HG02623 (cell line): Measurements from ENCODE around the gene SLC49A3.
"Not testable (repeated sequence)": the region's sequence is repeated elsewhere in the genome, so short reads cannot be mapped to it uniquely, and the experiment has no call there.

ENCODE experiments used
- ATAC-seq: cut with Tn5 transposase; IDR thresholded peaks from one replicate; pipeline ENCODE4 v1.9.1; 2021; ENCODE audit warnings: moderate library complexity; ENCODE audit not compliant: unreplicated experiment

SLC49A3 gene

DNA sequence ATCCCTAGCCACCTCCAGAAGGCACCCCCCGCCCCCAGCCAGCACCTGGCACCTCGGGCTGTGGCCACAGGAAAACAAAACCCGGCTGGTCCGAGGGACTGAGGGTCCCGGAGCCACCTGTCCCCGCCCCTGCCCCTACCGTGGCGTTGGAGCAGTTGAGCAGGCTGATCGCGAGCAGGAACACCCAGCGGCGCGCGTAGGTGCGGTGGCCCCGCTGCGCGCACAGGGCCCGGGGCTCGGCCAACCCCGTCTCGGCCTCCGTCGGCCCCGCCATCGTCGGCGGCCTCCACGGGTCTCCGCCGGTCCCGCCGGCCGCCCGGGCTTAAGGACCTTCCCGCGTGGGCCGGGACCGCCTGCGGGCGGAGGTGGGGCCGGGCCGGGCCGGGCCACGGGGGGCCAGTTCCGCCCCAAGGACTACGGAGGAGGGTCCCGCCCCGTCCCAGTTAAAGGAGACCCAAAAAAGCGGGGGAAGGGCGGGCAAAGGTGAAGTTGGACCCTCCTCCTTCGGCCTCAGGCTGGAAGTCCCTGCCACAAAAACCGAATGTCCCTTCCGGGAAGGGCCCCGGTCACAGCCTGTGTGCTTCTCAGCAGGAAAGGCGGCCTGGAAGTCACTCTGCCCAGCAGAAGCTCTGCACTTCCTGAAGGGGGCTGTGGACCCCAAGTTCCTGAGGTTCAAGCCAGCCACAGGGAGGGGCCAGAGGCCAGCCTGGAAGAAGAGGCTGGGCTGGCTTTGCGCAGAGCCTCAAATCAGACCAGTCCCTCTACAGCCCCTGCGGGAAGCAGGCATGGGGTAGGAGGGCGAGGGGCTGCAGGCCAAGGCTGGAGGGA, at the start of gene SLC49A3:
Gene SLC49A3, minus strand, starts transcription at position 298 of the 828 bp plus-strand sequence. Its CDS starts 24 bp downstream, at position 274.
- no peak for ATAC-seq

DNA sequence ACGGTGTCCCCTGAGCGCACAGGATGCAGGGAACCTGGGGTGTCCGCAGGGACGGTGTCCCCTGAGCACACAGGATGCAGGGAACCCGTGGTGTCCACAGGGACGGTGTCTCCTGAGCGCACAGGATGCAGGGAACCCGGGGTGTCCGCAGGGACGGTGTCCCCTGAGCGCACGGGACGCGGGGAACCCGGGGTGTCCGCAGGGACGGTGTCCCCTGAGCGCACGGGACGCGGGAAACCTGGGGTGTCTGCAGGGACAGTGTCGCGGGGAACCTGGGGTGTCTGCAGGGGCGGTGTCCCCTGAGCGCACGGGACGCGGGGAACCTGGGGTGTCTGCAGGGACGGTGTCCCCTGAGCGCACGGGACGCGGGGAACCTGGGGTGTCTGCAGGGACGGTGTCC, 47.6 kb upstream of the SLC49A3 start:
- not testable (repeated sequence) for ATAC-seq

DNA sequence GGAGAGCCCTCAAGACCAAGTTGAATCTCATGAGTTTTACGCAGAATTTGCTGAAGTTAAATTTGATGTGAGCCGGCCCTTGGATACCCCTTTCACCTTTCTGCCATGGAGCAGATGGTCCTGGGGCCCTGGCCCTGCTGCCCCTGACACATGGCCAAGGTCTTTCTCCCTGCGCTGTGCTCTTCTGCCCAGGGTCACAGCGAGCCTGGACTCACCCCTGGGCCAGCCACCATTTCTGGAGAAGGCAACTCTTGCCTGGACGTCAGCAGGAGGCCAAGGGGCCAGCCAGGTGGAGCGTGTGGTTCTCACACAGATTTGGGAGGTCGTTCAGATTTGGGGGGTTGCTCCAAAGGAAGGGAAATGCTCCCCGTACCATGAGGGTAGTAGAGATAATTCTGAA, 46.6 kb upstream of the SLC49A3 start:
- no peak for ATAC-seq

- no peak for ATAC-seq
These were observed 46.0 kb upstream of the SLC49A3 start for GRCh38 chr4:734951-735350.

- ATAC-seq: no peak
These were observed 45.1 kb upstream of the SLC49A3 start for GRCh38 chr4:734075-734474.

- no peak for ATAC-seq
These were observed 44.7 kb upstream of the SLC49A3 start for GRCh38 chr4:733631-733980.

GRCh38 chr4:732911-733630, 44.1 kb upstream of the SLC49A3 start:
- no peak for ATAC-seq

GRCh38 chr4:732486-732885, 43.5 kb upstream of the SLC49A3 start:
- ATAC-seq: no peak

DNA sequence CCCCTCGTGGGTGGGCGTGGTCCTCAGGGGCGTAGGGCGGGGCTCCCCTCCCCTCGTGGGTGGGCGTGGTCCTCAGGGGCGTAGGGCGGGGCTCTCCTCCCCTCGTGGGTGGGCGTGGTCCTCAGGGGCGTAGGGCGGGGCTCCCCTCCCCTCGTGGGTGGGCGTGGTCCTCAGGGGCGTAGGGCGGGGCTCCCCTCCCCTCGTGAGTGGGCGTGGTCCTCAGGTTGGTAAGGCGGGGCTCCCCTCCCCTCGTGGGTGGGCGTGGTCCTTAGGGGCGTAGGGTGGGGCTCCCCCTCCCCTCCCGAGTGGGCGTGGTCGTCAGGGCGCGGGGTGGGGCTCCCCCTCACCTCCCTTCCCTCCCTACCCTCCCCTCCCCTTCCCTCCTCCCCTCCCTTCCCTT, 43.0 kb upstream of the SLC49A3 start:
- not testable (repeated sequence) for ATAC-seq

- not testable (repeated sequence) for ATAC-seq
These were observed 42.3 kb upstream of the SLC49A3 start for GRCh38 chr4:730946-731904.

- no peak for ATAC-seq
These were observed 41.6 kb upstream of the SLC49A3 start for GRCh38 chr4:730511-730910.

GRCh38 chr4:729336-730315, 40.7 kb upstream of the SLC49A3 start:
- ATAC-seq: no peak

DNA sequence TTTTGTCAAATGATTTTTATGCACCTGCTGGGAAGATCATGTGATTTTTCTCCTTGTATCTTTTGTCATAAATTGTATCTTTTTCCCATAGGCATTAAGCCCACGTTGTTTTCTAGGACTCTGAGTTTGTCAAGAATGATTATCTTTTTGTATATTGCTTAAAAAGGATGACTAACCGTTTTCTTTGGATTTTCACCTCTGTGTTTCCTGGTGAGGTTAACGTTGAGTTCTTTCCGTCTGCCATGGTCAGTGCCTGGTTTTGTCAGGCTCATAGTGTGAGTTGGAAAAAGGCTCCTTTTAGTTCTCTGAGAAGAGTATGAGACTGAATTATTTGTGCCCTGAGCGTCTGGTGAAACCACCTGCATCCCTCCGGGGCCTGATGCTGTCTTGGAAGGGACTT, 38.6 kb upstream of the SLC49A3 start:
- no peak for ATAC-seq

- ATAC-seq: no peak
These were observed 37.9 kb upstream of the SLC49A3 start for GRCh38 chr4:726838-727237.

DNA sequence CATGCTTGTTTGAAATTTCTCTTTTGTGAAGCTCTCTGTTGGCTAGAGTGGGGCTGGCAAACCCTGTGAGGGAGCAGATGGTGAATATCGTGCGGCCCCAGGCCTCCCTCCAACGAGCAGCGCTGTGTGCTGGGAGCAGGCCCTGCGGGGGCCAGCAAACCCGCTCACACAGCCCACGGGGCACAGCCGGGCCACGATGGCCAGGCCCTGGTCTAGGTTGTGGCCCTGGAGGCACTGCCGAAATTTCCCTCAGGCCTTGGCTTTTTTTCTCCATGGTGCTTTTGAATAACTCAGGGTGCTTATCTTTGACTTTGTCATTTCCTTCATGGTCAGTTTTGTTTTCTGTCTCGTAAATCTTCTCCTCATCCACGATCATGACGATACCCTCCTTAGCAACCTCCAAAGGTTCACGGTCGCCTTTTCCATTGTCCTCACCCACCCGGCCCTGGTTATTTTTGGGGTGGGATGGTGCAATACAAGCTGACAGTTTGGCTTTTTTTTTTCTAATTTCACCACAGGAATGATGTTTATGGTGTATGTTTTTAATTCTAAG, 37.4 kb upstream of the SLC49A3 start:
- no peak for ATAC-seq

DNA sequence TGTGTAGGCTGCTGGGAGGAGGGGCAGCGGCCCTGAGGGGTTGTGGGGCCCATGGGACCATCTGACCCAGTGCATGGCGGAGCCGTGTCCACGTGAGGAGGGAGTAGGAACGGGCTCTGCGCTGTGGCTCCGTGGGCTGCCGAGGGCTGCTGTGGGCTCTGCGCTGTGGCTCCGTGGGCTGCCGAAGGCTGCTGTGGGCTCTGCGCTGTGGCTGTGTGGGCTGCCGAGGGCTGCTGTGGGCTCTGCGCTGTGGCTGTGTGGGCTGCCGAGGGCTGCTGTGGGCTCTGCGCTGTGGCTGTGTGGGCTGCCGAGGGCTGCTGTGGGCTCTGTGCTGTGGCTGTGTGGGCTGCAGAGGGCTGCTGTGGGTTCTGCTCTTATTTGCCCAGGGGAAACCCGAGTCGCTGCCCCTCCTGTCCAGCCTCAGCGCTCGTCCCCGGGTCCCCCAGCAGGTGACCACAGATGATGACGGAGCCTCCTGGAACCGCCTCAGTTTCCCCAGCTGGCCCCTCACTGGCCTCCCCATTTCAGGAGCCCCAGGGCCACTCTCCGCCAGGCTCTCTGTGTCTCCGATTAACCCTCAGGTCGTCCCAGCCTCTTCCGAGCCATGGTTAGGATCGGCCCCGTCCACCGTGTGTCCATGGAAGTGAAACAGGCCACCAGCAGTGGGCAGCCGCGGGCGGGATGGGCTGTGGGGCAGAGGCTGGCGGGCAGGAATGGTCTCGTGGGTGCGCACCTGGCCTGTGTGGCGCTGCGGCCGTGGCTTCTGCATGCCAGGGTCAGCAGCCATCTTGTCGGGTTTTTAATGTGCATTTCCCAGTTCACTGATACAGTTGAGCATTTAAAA, 36.7 kb upstream of the SLC49A3 start:
- no peak for ATAC-seq

DNA sequence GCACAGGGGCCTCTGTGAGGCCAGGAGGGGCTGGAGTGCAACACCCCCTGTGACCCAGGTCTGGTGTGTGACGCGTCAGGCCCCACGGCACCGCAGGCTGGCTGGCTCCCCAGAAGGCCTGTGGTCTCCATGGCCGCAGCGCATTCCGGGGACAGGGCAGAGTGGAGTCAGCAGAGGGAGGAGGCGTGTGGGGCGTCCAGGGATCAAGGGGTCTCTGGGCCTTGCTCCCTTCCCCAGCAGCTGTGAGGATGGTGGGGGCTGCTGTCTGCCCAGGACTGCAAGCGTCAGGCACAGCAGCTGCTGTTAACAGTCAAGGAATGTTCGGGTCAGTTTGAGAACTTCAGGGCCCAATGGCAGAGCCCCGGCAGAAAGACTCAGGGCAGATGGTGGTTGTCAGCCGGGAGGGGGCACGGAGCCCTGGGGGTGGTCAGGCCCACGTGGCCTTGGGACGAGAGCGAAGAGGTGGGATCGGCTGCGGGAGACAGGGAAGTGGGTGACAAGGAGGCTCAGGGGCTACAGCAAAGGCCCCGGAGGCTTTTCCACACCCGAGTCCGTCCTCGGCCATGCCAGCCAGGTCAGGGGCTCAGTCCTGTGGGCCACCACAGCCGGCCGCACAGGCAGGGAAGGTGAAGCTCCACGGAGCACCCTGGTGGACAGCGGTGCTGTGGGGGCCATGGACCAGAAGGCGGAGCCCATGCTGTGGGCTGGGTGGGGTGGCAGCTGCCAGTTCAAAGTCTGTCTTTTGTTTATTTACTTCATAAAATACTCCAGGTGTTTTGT, 35.0 kb upstream of the SLC49A3 start:
- no peak for ATAC-seq

- ATAC-seq: no peak
These were observed 34.0 kb upstream of the SLC49A3 start for GRCh38 chr4:722851-723360.
